HEK293 (cell line): ENCODE results near the gene MYO1B.

Experiments used
- BCL11B ChIP-seq: fragments of 450-650 bp; formaldehyde crosslinking; IDR thresholded peaks from 2 replicates; pipeline ENCODE4 v1.5.1; 2016; ENCODE audit warnings: low read depth, missing biosample characterization, missing genetic modification characterization
- GLIS2 ChIP-seq: fragments of 450-650 bp; formaldehyde crosslinking; IDR thresholded peaks from 2 replicates; pipeline ENCODE4 v1.5.1; 2016; ENCODE audit warnings: missing biosample characterization, missing genetic modification characterization
- YY1 ChIP-seq: fragments of 450-650 bp; formaldehyde crosslinking; IDR thresholded peaks from 2 replicates; pipeline ENCODE4 v1.5.1; 2018; ENCODE audit warnings: missing biosample characterization, missing genetic modification characterization
- ZBTB1 ChIP-seq: fragments of 450-650 bp; formaldehyde crosslinking; IDR thresholded peaks from 2 replicates; pipeline ENCODE4 v1.5.1; 2016; ENCODE audit warnings: missing biosample characterization, missing genetic modification characterization
- ZNF132 ChIP-seq: fragments of 450-650 bp; formaldehyde crosslinking; IDR thresholded peaks from 2 replicates; pipeline ENCODE4 v1.5.1; 2017; ENCODE audit warnings: missing biosample characterization, missing genetic modification characterization, borderline replicate concordance
- ZNF138 ChIP-seq: fragments of 450-650 bp; formaldehyde crosslinking; IDR thresholded peaks from 2 replicates; pipeline ENCODE4 v1.5.1; 2016; ENCODE audit warnings: missing biosample characterization, missing genetic modification characterization, borderline replicate concordance
- ZNF449 ChIP-seq: fragments of 450-650 bp; formaldehyde crosslinking; IDR thresholded peaks from 2 replicates; pipeline ENCODE4 v1.5.1; 2017; ENCODE audit warnings: missing biosample characterization, mild to moderate bottlenecking, missing genetic modification characterization, moderate library complexity
- ZNF548 ChIP-seq: fragments of 450-650 bp; formaldehyde crosslinking; IDR thresholded peaks from 2 replicates; pipeline ENCODE4 v1.5.1; 2016; ENCODE audit warnings: missing biosample characterization, missing genetic modification characterization
- TF ChIP-seq, protein P1 (sequence below): fragments of 450-650 bp; formaldehyde crosslinking; IDR thresholded peaks from 2 replicates; pipeline ENCODE4 v1.5.1; 2016; ENCODE audit warnings: missing biosample characterization, missing genetic modification characterization
- TF ChIP-seq, protein P2 (sequence below): fragments of 450-650 bp; formaldehyde crosslinking; IDR thresholded peaks from 2 replicates; pipeline ENCODE4 v1.5.0; 2017; ENCODE audit warnings: missing biosample characterization, missing genetic modification characterization, borderline replicate concordance
- TF ChIP-seq, protein P3 (sequence below): fragments of 450-650 bp; formaldehyde crosslinking; IDR thresholded peaks from 2 replicates; pipeline ENCODE4 v1.5.1; 2016; ENCODE audit warnings: missing biosample characterization, missing genetic modification characterization, low read depth

GRCh38 chr2:191341436-191341835 lies 96.2 kb downstream of the MYO1B start:
- TF ChIP-seq, protein P1, sequence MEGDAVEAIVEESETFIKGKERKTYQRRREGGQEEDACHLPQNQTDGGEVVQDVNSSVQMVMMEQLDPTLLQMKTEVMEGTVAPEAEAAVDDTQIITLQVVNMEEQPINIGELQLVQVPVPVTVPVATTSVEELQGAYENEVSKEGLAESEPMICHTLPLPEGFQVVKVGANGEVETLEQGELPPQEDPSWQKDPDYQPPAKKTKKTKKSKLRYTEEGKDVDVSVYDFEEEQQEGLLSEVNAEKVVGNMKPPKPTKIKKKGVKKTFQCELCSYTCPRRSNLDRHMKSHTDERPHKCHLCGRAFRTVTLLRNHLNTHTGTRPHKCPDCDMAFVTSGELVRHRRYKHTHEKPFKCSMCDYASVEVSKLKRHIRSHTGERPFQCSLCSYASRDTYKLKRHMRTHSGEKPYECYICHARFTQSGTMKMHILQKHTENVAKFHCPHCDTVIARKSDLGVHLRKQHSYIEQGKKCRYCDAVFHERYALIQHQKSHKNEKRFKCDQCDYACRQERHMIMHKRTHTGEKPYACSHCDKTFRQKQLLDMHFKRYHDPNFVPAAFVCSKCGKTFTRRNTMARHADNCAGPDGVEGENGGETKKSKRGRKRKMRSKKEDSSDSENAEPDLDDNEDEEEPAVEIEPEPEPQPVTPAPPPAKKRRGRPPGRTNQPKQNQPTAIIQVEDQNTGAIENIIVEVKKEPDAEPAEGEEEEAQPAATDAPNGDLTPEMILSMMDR (tag by site-specific recombination), result no peak
- TF ChIP-seq ZNF548 (tag by site-specific recombination) (no peak), ZNF449 (tag by site-specific recombination) (no peak), GLIS2 (tag by site-specific recombination) (no peak), BCL11B (tag by site-specific recombination) (no peak), YY1 (tag by site-specific recombination) (no peak), ZBTB1 (tag by site-specific recombination) (no peak), ZNF138 (tag by site-specific recombination) (no peak), ZNF132 (tag by site-specific recombination) (no peak)
- TF ChIP-seq, protein P2, sequence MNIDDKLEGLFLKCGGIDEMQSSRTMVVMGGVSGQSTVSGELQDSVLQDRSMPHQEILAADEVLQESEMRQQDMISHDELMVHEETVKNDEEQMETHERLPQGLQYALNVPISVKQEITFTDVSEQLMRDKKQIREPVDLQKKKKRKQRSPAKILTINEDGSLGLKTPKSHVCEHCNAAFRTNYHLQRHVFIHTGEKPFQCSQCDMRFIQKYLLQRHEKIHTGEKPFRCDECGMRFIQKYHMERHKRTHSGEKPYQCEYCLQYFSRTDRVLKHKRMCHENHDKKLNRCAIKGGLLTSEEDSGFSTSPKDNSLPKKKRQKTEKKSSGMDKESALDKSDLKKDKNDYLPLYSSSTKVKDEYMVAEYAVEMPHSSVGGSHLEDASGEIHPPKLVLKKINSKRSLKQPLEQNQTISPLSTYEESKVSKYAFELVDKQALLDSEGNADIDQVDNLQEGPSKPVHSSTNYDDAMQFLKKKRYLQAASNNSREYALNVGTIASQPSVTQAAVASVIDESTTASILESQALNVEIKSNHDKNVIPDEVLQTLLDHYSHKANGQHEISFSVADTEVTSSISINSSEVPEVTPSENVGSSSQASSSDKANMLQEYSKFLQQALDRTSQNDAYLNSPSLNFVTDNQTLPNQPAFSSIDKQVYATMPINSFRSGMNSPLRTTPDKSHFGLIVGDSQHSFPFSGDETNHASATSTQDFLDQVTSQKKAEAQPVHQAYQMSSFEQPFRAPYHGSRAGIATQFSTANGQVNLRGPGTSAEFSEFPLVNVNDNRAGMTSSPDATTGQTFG (tag by site-specific recombination), result no peak
- TF ChIP-seq, protein P3, sequence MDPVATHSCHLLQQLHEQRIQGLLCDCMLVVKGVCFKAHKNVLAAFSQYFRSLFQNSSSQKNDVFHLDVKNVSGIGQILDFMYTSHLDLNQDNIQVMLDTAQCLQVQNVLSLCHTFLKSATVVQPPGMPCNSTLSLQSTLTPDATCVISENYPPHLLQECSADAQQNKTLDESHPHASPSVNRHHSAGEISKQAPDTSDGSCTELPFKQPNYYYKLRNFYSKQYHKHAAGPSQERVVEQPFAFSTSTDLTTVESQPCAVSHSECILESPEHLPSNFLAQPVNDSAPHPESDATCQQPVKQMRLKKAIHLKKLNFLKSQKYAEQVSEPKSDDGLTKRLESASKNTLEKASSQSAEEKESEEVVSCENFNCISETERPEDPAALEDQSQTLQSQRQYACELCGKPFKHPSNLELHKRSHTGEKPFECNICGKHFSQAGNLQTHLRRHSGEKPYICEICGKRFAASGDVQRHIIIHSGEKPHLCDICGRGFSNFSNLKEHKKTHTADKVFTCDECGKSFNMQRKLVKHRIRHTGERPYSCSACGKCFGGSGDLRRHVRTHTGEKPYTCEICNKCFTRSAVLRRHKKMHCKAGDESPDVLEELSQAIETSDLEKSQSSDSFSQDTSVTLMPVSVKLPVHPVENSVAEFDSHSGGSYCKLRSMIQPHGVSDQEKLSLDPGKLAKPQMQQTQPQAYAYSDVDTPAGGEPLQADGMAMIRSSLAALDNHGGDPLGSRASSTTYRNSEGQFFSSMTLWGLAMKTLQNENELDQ, result no peak
